Lung (tissue), 12 donors: Measurements from ENCODE around the gene APOM. TPM values are rescaled to one million over a fixed set of nuclear protein-coding genes. Genes with fewer than 3 reads are reported as not detected.
A peak's percentile ranks its signal among the peaks of the same experiment; 100 is the strongest.

Experiments
- ATAC-seq: fragments of 200-7000 bp; cut with Tn5 transposase; one replicate; pipeline ENCODE4 v1.9.1; 2020; ENCODE audit warnings: moderate number of reproducible peaks; ENCODE audit not compliant: insufficient read depth, low FRiP score
- DNase-seq, 3 donors: peaks; one replicate each; pipeline ENCODE4 v3.0.0-alpha.2; 2013 to 2017
- H3K27ac ChIP-seq, 2 donors: one replicate each; pipeline ENCODE4 v1.5.1; 2013; ENCODE audit warnings: mild to moderate bottlenecking in 2 of 2, moderate library complexity in 2 of 2, control low read depth in 1 of 2, inconsistent platforms in 1 of 2, low read depth in 1 of 2, low read length in 1 of 2
- H3K27me3 ChIP-seq, 3 donors: one replicate each; pipeline ENCODE4 v1.5.1; 2013; ENCODE audit warnings: low read length in 2 of 3; ENCODE audit not compliant: control insufficient read depth in 3 of 3, insufficient read depth in 3 of 3
- H3K36me3 ChIP-seq, 4 donors: one replicate each; pipeline ENCODE4 v1.5.1; 2013; ENCODE audit warnings: low read length in 4 of 4, mild to moderate bottlenecking in 1 of 4, moderate library complexity in 1 of 4; ENCODE audit not compliant: control insufficient read depth in 4 of 4, insufficient read depth in 4 of 4
- H3K4me1 ChIP-seq, 5 donors: one replicate each; pipeline ENCODE4 v1.5.1; 2013; ENCODE audit warnings: low read length in 5 of 5, mild to moderate bottlenecking in 2 of 5, moderate library complexity in 1 of 5; ENCODE audit not compliant: control insufficient read depth in 5 of 5, insufficient read depth in 5 of 5
- H3K4me3 ChIP-seq: one replicate; pipeline ENCODE4 v1.5.1; 2013; ENCODE audit warnings: mild to moderate bottlenecking, control low read depth, moderate library complexity
- H3K9ac ChIP-seq, 2 donors: one replicate each; pipeline ENCODE4 v1.5.1; 2013; ENCODE audit warnings: low read length in 2 of 2, control low read depth in 1 of 2; ENCODE audit not compliant: insufficient read depth in 1 of 2
- H3K9me3 ChIP-seq, 4 donors: one replicate each; pipeline ENCODE4 v1.5.1; 2013; ENCODE audit warnings: low read length in 3 of 4, mild to moderate bottlenecking in 1 of 4, moderate library complexity in 1 of 4; ENCODE audit not compliant: control insufficient read depth in 4 of 4, insufficient read depth in 3 of 4
- WGBS, 2 donors: extraction: QIAGEN DNeasy Blood & Tissue Kit; methylation state at CpG; one replicate each; pipeline ENCODE4 v1.1.7; 2013; 5-methylcytosine and 5-hydroxymethylcytosine counted together
- polyA plus RNA-seq, 2 donors: library from polyadenylated mRNA; stranded (reverse); fragments of 200-250 nt; gene quantifications; one replicate each; pipeline ENCODE4 v1.2.1, GENCODE V29; 2013
- total RNA-seq, 2 donors: library from RNA; depleted of rRNA in 1 of 2; stranded (reverse); fragments of >200 nt in 1 of 2; gene quantifications; one replicate each; pipeline ENCODE4 v1.2.1, GENCODE V29; 2014 to 2021
- TF ChIP-seq, protein P1 (sequence below): IDR thresholded peaks from 2 replicates; pipeline ENCODE4 v1.5.1; 2012; ENCODE audit warnings: mild to moderate bottlenecking; ENCODE audit errors: control extremely low read depth, extremely low read depth
- donor health status: control.
- donor health status: control.
- donor health status: Bipolar disorder and iron deficiency.
- donor health status: healthy.
- donor health status: DM: yes; HTN: yes; CAD: no.

Gene APOM
- total and polyA plus RNA-seq, 4 donors: 1.3 to 8.8 (median 2.3) TPM

- Histone ChIP-seq H3K9ac (peak overlapping the region; percentile 82 to 85), H3K27me3 (no peaks in the 10 kb centered on the region), H3K4me1 (peaks cover 7 to 50% (median 11%) of the 10 kb centered on the region in 5 donors), H3K9me3 (no peaks in the 10 kb centered on the region), H3K36me3 (peaks cover 3 to 29% (median 7%) of the 10 kb centered on the region in 4 donors), H3K27ac (peak overlapping the region; percentile 85 to 95), H3K4me3 (peak overlapping the region; percentile 79)
- 18 to 23% methylated on average over 13 of the region's 13 CpGs for WGBS, 2 donors
- TF ChIP-seq, protein P1, sequence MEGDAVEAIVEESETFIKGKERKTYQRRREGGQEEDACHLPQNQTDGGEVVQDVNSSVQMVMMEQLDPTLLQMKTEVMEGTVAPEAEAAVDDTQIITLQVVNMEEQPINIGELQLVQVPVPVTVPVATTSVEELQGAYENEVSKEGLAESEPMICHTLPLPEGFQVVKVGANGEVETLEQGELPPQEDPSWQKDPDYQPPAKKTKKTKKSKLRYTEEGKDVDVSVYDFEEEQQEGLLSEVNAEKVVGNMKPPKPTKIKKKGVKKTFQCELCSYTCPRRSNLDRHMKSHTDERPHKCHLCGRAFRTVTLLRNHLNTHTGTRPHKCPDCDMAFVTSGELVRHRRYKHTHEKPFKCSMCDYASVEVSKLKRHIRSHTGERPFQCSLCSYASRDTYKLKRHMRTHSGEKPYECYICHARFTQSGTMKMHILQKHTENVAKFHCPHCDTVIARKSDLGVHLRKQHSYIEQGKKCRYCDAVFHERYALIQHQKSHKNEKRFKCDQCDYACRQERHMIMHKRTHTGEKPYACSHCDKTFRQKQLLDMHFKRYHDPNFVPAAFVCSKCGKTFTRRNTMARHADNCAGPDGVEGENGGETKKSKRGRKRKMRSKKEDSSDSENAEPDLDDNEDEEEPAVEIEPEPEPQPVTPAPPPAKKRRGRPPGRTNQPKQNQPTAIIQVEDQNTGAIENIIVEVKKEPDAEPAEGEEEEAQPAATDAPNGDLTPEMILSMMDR: no peak
- peak in 2 of 3 donors; percentile 28 to 47 for DNase-seq
- peak; percentile 37 for ATAC-seq
Measured at GRCh38 chr6:31659649-31660380, 4.1 kb downstream of the APOM start.

- peak within 1 kb of the TSS; percentile 82 to 85 for H3K9ac ChIP-seq
- peak; percentile 84 for ATAC-seq
- H3K27ac ChIP-seq: peak within 1 kb of the TSS; percentile 85 to 95
- H3K27me3 ChIP-seq: no peaks in the 10 kb centered on the region
- H3K9me3 ChIP-seq: no peaks in the 10 kb centered on the region
- H3K36me3 ChIP-seq: peaks cover 3 to 29% (median 7%) of the 10 kb centered on the region in 4 donors
- TF ChIP-seq, protein P1: no peak
- H3K4me3 ChIP-seq: peak within 1 kb of the TSS; percentile 79
- WGBS, 2 donors: 0% methylated on average over 44 to 52 of the region's 52 CpGs
- peaks cover 7 to 50% (median 11%) of the 10 kb centered on the region in 5 donors for H3K4me1 ChIP-seq
- peak; percentile 90 to 94 (median 90) for DNase-seq
Measured at GRCh38 chr6:31660381-31661261, 4.9 kb downstream of the APOM start, which contains the start of gene C6orf47. Gene C6orf47 (minus strand): TSS chr6:31660778. CDS start chr6:31659947, 831 bp downstream.

- no peak for ATAC-seq
- peaks cover 3 to 22% (median 7%) of the 10 kb centered on the region in 4 donors for H3K36me3 ChIP-seq
- no peak overlapping the region for H3K4me3 ChIP-seq
- WGBS, 2 donors: 79 to 86% methylated on average over 12 of the region's 12 CpGs
- TF ChIP-seq, protein P1: no peak
- H3K9me3 ChIP-seq: no peaks in the 10 kb centered on the region
- H3K4me1 ChIP-seq: peaks cover 7 to 51% (median 11%) of the 10 kb centered on the region in 5 donors
- H3K27ac ChIP-seq: peak overlapping the region; percentile 85 to 95
- peak overlapping the region in 1 of 2 donors; percentile 65 for H3K9ac ChIP-seq
- DNase-seq: no peak
- H3K27me3 ChIP-seq: no peaks in the 10 kb centered on the region
Measured at GRCh38 chr6:31661262-31662123, 5.8 kb downstream of the APOM start.
